DND-41 (cell line): ENCODE results near the gene RHCG.

Experiments used
- ATAC-seq: fragments of 200-7000 bp; cut with Tn5 transposase; 3 replicates; pipeline ENCODE4 v1.9.1; 2021; ENCODE audit warnings: low read depth; ENCODE audit not compliant: insufficient read depth
- DNase-seq: peaks from one replicate; pipeline ENCODE4 v3.0.0-alpha.2; 2020
- H2AFZ ChIP-seq: 2 replicates; pipeline ENCODE4 v1.6.0; 2012; ENCODE audit warnings: low read depth, low read length
- H3K27ac ChIP-seq: 2 replicates; pipeline ENCODE4 v1.5.1; 2012; ENCODE audit warnings: low read length, inconsistent platforms
- H3K27me3 ChIP-seq: fragments of 200-600 bp; sonication (generic); 2 replicates; pipeline ENCODE4 v1.6.0; 2012; ENCODE audit warnings: low read length, mild to moderate bottlenecking, inconsistent platforms; ENCODE audit not compliant: insufficient read depth, poor library complexity
- H3K36me3 ChIP-seq: 2 replicates; pipeline ENCODE4 v1.5.1; 2012; ENCODE audit warnings: low read length, inconsistent platforms; ENCODE audit not compliant: insufficient read depth
- H3K4me1 ChIP-seq: 2 replicates; pipeline ENCODE4 v1.5.1; 2012; ENCODE audit warnings: mild to moderate bottlenecking, low read length; ENCODE audit not compliant: insufficient read depth
- H3K4me2 ChIP-seq: 2 replicates; pipeline ENCODE4 v1.6.0; 2012; ENCODE audit warnings: mild to moderate bottlenecking, moderate library complexity, low read length, inconsistent platforms; ENCODE audit not compliant: insufficient read depth
- H3K4me3 ChIP-seq, 2 experiments: fragments of 200-600 bp in 1 of 2; shearing (Covaris generic) in 1 of 2; 2 replicates each; pipeline ENCODE4 v1.5.1; 2012 to 2016; ENCODE audit warnings: inconsistent platforms in 2 of 2, low read length in 2 of 2, mild to moderate bottlenecking in 2 of 2, low read depth in 1 of 2, moderate library complexity in 1 of 2
- H3K79me2 ChIP-seq: 2 replicates; pipeline ENCODE4 v1.6.0; 2012; ENCODE audit warnings: low read length, inconsistent platforms; ENCODE audit not compliant: insufficient read depth
- H3K9ac ChIP-seq: 2 replicates; pipeline ENCODE4 v1.6.0; 2012; ENCODE audit warnings: low read depth, mild to moderate bottlenecking, inconsistent platforms, low read length, moderate library complexity
- H3K9me3 ChIP-seq: 2 replicates; pipeline ENCODE4 v1.5.1; 2012; ENCODE audit warnings: low read length, moderate library complexity, mild to moderate bottlenecking, inconsistent platforms; ENCODE audit not compliant: insufficient read depth, severe bottlenecking
- H4K20me1 ChIP-seq: 2 replicates; pipeline ENCODE4 v1.6.0; 2012; ENCODE audit warnings: low read length; ENCODE audit not compliant: insufficient read depth
- CTCF ChIP-seq: IDR thresholded peaks from 2 replicates; pipeline ENCODE4 v1.5.1; 2012; ENCODE audit warnings: borderline replicate concordance, low read length, moderate library complexity, mild to moderate bottlenecking; ENCODE audit not compliant: poor library complexity, severe bottlenecking; ENCODE audit errors: extremely low read depth
- EZH2 ChIP-seq: IDR thresholded peaks from 3 replicates; pipeline ENCODE4 v1.6.1; 2012; ENCODE audit warnings: borderline replicate concordance, low read depth, mild to moderate bottlenecking, moderate library complexity, low read length, inconsistent platforms; ENCODE audit not compliant: severe bottlenecking

RHCG gene

GRCh38 chr15:89500397-89501270 is 4.3 kb upstream of the RHCG start:
- ATAC-seq (no peak), DNase-seq (no peak)
- Histone ChIP-seq H3K36me3 (no peaks in the 10 kb centered on the region), H4K20me1 (no peaks in the 10 kb centered on the region), H3K4me2 (no peak overlapping the region), H3K4me1 (no peaks in the 10 kb centered on the region), H2AFZ (no peak overlapping the region), H3K9ac (no peak overlapping the region), H3K4me3 (no peak overlapping the region), H3K79me2 (no peaks in the 10 kb centered on the region), H3K9me3 (no peaks in the 10 kb centered on the region), H3K27ac (no peak overlapping the region), H3K27me3 (peaks cover 9% of the 10 kb centered on the region)
- TF ChIP-seq EZH2 (no peak), CTCF (peak; percentile 51)

DNA sequence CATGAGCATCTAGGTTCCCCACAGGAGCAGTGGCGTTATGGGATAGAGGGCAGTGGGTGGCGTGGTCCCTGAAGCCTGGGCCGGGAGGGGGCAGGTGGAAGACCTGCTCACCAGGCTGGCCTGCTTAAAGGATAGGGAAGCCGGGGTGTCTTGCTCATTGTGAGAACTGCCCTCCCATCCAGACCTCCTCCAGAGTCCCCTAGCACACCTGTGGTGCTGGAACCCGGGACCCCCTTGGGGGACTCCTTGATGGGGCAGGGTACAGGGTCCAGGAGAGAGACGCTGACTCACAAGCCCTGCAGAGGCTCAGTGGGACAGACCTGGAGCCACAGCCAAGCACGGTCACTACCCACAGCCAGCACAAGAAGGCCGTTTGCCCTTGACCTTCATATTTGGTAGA is 2.8 kb upstream of the RHCG start:
- Histone ChIP-seq H3K27ac (no peak overlapping the region), H3K4me2 (no peak overlapping the region), H3K4me1 (no peaks in the 10 kb centered on the region), H4K20me1 (no peaks in the 10 kb centered on the region), H3K36me3 (no peaks in the 10 kb centered on the region), H3K9ac (no peak overlapping the region), H3K27me3 (peaks cover 9% of the 10 kb centered on the region), H3K9me3 (no peaks in the 10 kb centered on the region), H2AFZ (no peak overlapping the region), H3K4me3 (no peak overlapping the region), H3K79me2 (no peaks in the 10 kb centered on the region)
- TF ChIP-seq CTCF, result no peak
- TF ChIP-seq EZH2, result no peak
- DNase-seq (no peak), ATAC-seq (no peak)

GRCh38 chr15:89498574-89498906 is 2.2 kb upstream of the RHCG start:
- Histone ChIP-seq H2AFZ (no peak overlapping the region), H4K20me1 (no peaks in the 10 kb centered on the region), H3K4me1 (no peaks in the 10 kb centered on the region), H3K4me2 (no peak overlapping the region), H3K4me3 (no peak overlapping the region), H3K27ac (no peak overlapping the region), H3K9me3 (no peaks in the 10 kb centered on the region), H3K79me2 (no peaks in the 10 kb centered on the region), H3K9ac (no peak overlapping the region), H3K27me3 (peaks cover 11% of the 10 kb centered on the region), H3K36me3 (no peaks in the 10 kb centered on the region)
- no peak for DNase-seq
- TF ChIP-seq EZH2 (no peak), CTCF (no peak)
- ATAC-seq, result no peak

- no peaks in the 10 kb centered on the region for H3K4me1 ChIP-seq
- no peaks in the 10 kb centered on the region for H3K79me2 ChIP-seq
- no peak overlapping the region for H3K27ac ChIP-seq
- peaks cover 6% of the 10 kb centered on the region for H3K27me3 ChIP-seq
- H4K20me1 ChIP-seq, result no peaks in the 10 kb centered on the region
- H3K36me3 ChIP-seq, result no peaks in the 10 kb centered on the region
- H3K9me3 ChIP-seq, result no peaks in the 10 kb centered on the region
- H3K4me2 ChIP-seq, result no peak overlapping the region
- H3K9ac ChIP-seq, result no peak overlapping the region
- no peak for TF ChIP-seq EZH2
- no peak for TF ChIP-seq CTCF
- no peak overlapping the region for H3K4me3 ChIP-seq
- no peak overlapping the region for H2AFZ ChIP-seq
- ATAC-seq (no peak), DNase-seq (no peak)
Observed at GRCh38 chr15:89497231-89497630, 848 bp upstream of the RHCG start.
